Osteoblast (primary cell): ENCODE results near the gene CAPN14. TPM values are rescaled to one million over a fixed set of nuclear protein-coding genes. Genes with fewer than 3 reads are reported as not detected.

Source experiments
- DNase-seq: peaks from one replicate; pipeline ENCODE4 v3.0.0; 2011; ENCODE audit warnings: low spot score, mixed read lengths; ENCODE audit not compliant: insufficient read length; ENCODE audit errors: missing footprints
- H2AFZ ChIP-seq: 2 replicates; pipeline ENCODE4 v1.6.0; 2011; ENCODE audit warnings: mild to moderate bottlenecking, low read length
- H3K27ac ChIP-seq: 2 replicates; pipeline ENCODE4 v1.5.1; 2011; ENCODE audit warnings: mild to moderate bottlenecking, low read depth, low read length, moderate library complexity
- H3K27me3 ChIP-seq: 2 replicates; pipeline ENCODE4 v1.6.0; 2012; ENCODE audit warnings: mild to moderate bottlenecking, control low read depth, inconsistent platforms, low read length, moderate library complexity; ENCODE audit not compliant: insufficient read depth
- H3K36me3 ChIP-seq: 2 replicates; pipeline ENCODE4 v1.5.1; 2011; ENCODE audit warnings: mild to moderate bottlenecking, low read length, control low read depth, moderate library complexity; ENCODE audit not compliant: insufficient read depth
- H3K4me1 ChIP-seq: 2 replicates; pipeline ENCODE4 v1.5.1; 2011; ENCODE audit warnings: mild to moderate bottlenecking, low read length, control low read depth, moderate library complexity; ENCODE audit not compliant: insufficient read depth
- H3K4me2 ChIP-seq: 2 replicates; pipeline ENCODE4 v1.6.0; 2011; ENCODE audit warnings: mild to moderate bottlenecking, low read length; ENCODE audit not compliant: insufficient read depth
- H3K4me3 ChIP-seq: fragments of 200-600 bp; sonication (generic); 3 replicates; pipeline ENCODE4 v1.5.1; 2012; ENCODE audit warnings: mild to moderate bottlenecking, low read length, inconsistent platforms; ENCODE audit not compliant: insufficient read depth
- H3K79me2 ChIP-seq: 2 replicates; pipeline ENCODE4 v1.6.0; 2012; ENCODE audit warnings: mild to moderate bottlenecking, low read length, control low read depth, inconsistent platforms; ENCODE audit not compliant: insufficient read depth
- H3K9me3 ChIP-seq: 2 replicates; pipeline ENCODE4 v1.5.1; 2011; ENCODE audit warnings: low read depth, low read length, control low read depth
- H4K20me1 ChIP-seq: 2 replicates; pipeline ENCODE4 v1.6.0; 2012; ENCODE audit warnings: mild to moderate bottlenecking, low read length, control low read depth; ENCODE audit not compliant: insufficient read depth
- CTCF ChIP-seq: IDR thresholded peaks from 2 replicates; pipeline ENCODE4 v1.5.1; 2011; ENCODE audit warnings: mild to moderate bottlenecking, low read depth, low read length, moderate library complexity; ENCODE audit errors: extremely low read depth
- total RNA-seq: library from RNA; depleted of rRNA; stranded (reverse); fragments of >200 nt; gene quantifications from 2 replicates; pipeline ENCODE4 v1.2.3, GENCODE V29; 2012

The CAPN14 gene
- total RNA-seq, 1 donor, result under 0.01 TPM

- Histone ChIP-seq H3K4me1 (peaks cover 5% of the 10 kb centered on the region), H3K27ac (no peak overlapping the region), H3K4me3 (no peak overlapping the region), H3K4me2 (no peak overlapping the region), H2AFZ (no peak overlapping the region), H3K9me3 (no peaks in the 10 kb centered on the region), H4K20me1 (no peaks in the 10 kb centered on the region), H3K27me3 (no peaks in the 10 kb centered on the region), H3K36me3 (peaks cover 5% of the 10 kb centered on the region), H3K79me2 (no peaks in the 10 kb centered on the region)
- no peak for TF ChIP-seq CTCF
- DNase-seq, result no peak
Measured at GRCh38 chr2:31247711-31248110, 30.4 kb upstream of the CAPN14 start.

- H3K27ac ChIP-seq, result no peak overlapping the region
- H2AFZ ChIP-seq, result no peak overlapping the region
- H3K4me3 ChIP-seq, result no peak overlapping the region
- DNase-seq, result no peak
- H3K79me2 ChIP-seq, result peaks cover 2% of the 10 kb centered on the region
- H4K20me1 ChIP-seq, result peaks cover 4% of the 10 kb centered on the region
- H3K36me3 ChIP-seq, result peaks cover 5% of the 10 kb centered on the region
- no peaks in the 10 kb centered on the region for H3K27me3 ChIP-seq
- H3K4me2 ChIP-seq, result no peak overlapping the region
- H3K4me1 ChIP-seq, result peaks cover 5% of the 10 kb centered on the region
- no peaks in the 10 kb centered on the region for H3K9me3 ChIP-seq
- no peak for TF ChIP-seq CTCF
Measured at GRCh38 chr2:31246184-31246852, 29.0 kb upstream of the CAPN14 start.

GRCh38 chr2:31244101-31244500 is 26.8 kb upstream of the CAPN14 start:
- Histone ChIP-seq H3K27me3 (no peaks in the 10 kb centered on the region), H2AFZ (no peak overlapping the region), H3K36me3 (peaks cover under 1% of the 10 kb centered on the region), H3K4me1 (peaks cover 8% of the 10 kb centered on the region), H4K20me1 (peaks cover 16% of the 10 kb centered on the region), H3K27ac (no peak overlapping the region), H3K4me2 (no peak overlapping the region), H3K9me3 (no peaks in the 10 kb centered on the region), H3K4me3 (no peak overlapping the region), H3K79me2 (peaks cover 2% of the 10 kb centered on the region)
- no peak for DNase-seq
- TF ChIP-seq CTCF, result no peak

GRCh38 chr2:31243053-31243452 is 25.7 kb upstream of the CAPN14 start:
- H3K4me2 ChIP-seq, result no peak overlapping the region
- DNase-seq, result no peak
- no peak for TF ChIP-seq CTCF
- no peak overlapping the region for H3K4me3 ChIP-seq
- no peak overlapping the region for H3K27ac ChIP-seq
- H3K4me1 ChIP-seq, result peaks cover 8% of the 10 kb centered on the region
- no peaks in the 10 kb centered on the region for H3K9me3 ChIP-seq
- H4K20me1 ChIP-seq, result peaks cover 17% of the 10 kb centered on the region
- H3K36me3 ChIP-seq, result no peaks in the 10 kb centered on the region
- H2AFZ ChIP-seq, result no peak overlapping the region
- peaks cover 2% of the 10 kb centered on the region for H3K79me2 ChIP-seq
- no peaks in the 10 kb centered on the region for H3K27me3 ChIP-seq
